Activated T-helper 9 cell treated with anti-CD3 and anti-CD28 coated beads, Interleukin-2, amount 50 U/mL, for 16 hours (primary cell): ENCODE data around the gene HLA-DRA.
A peak's percentile ranks its signal among the peaks of the same experiment; 100 is the strongest.
"Not testable (repeated sequence)": the region's sequence is repeated elsewhere in the genome, so short reads cannot be mapped to it uniquely, and the experiment has no call there.

Experiments used
- DNase-seq: peaks from one replicate; pipeline ENCODE4 v3.0.0-alpha.2; 2020; ENCODE audit warnings: low read depth

Gene HLA-DRA

DNA sequence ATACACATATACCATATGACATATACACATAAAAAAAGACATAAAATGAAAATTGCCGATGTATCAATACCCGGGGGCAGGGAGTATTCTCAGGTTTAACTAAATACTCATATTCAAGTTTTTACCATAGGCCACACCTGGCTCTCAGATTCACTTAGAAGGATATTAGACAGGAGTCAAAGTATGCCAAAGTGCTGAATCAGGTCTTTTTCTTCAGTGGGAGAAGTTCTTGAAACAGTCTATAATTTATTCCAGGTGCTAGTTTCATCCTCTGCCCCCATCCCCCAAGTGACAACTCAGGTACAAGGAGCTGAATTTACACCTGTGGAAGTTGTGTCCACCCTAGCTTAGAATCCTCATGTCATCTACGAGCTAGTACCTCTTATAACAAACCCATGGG, 8.5 kb upstream of the HLA-DRA start:
- DNase-seq, result no peak

GRCh38 chr6:32432050-32432450, 7.6 kb upstream of the HLA-DRA start:
- DNase-seq, result no peak

GRCh38 chr6:32433950-32434349, 5.7 kb upstream of the HLA-DRA start:
- DNase-seq, result not testable (repeated sequence)

DNA sequence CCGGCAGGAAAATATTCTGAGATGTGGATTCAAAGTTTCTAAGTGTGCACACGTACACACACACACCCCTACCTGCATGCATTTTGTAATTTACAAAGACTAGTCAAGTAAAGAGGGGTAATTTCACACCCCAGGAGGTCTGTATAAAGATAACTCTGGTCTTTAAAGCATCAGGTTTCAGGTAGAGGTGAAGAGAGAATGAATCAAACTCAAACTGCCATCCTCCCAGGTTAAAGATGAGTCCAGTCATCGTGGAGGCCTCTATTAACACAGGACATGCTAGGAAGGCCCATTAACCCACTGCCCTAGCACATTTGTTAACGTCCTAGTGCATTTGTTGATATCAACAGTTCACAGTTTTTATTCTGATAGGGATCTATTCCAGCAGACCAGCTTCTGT, 3.5 kb upstream of the HLA-DRA start:
- no peak for DNase-seq

- no peak for DNase-seq
Measured at GRCh38 chr6:32436995-32437836, 2.5 kb upstream of the HLA-DRA start.

GRCh38 chr6:32439139-32439538, 548 bp upstream of the HLA-DRA start:
- DNase-seq, result no peak

DNA sequence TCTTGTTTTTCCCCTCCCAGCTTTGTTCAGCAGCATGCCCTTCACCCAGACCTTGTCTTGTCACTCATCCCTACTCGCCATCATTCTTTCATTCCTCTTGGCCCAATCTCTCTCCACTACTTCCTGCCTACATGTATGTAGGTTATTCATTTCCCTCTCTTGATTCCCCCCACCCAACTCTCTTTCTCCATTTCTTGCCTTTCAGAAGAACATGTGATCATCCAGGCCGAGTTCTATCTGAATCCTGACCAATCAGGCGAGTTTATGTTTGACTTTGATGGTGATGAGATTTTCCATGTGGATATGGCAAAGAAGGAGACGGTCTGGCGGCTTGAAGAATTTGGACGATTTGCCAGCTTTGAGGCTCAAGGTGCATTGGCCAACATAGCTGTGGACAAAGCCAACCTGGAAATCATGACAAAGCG, 2.6 kb downstream of the HLA-DRA start:
- DNase-seq, result no peak

GRCh38 chr6:32442977-32443552, 3.4 kb downstream of the HLA-DRA start:
- no peak for DNase-seq

DNA sequence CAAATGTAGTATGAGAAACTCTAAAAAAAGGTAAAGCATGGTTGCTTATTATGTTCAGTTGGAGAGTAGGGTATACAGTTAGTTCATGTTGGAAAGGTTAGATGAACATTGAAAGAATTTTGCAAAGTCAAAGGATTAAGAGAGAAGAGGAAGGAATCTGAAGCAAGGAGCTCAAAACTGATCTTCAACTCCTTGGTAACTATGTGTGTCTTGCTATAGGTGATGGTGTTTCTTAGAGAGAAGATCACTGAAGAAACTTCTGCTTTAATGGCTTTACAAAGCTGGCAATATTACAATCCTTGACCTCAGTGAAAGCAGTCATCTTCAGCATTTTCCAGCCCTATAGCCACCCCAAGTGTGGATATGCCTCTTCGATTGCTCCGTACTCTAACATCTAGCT, 4.7 kb downstream of the HLA-DRA start:
- DNase-seq, result no peak

- DNase-seq, result no peak
Measured at GRCh38 chr6:32445321-32445854, 5.7 kb downstream of the HLA-DRA start.

DNA sequence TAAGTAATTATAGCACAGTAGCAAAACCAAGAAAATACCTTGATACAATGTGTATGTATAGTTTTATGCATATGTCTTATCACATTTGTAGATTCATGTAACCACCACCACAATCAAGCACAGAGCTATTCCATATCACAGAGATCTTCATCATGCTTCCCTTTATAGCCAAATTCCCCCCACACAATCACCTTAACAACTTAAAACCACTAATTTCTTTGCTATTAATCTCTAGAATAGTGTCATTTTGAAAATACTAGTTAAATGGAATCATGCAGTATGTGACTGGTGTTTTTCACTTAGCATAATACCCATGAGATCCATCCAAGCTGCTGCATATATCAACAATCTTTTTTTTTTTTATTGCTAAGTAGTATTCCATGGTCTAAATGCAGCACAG, 8.2 kb downstream of the HLA-DRA start:
- DNase-seq, result no peak

- no peak for DNase-seq
Measured at GRCh38 chr6:32449088-32449736, 9.5 kb downstream of the HLA-DRA start.

- DNase-seq, result no peak
Measured at GRCh38 chr6:32457054-32457453, 17.4 kb downstream of the HLA-DRA start.

DNA sequence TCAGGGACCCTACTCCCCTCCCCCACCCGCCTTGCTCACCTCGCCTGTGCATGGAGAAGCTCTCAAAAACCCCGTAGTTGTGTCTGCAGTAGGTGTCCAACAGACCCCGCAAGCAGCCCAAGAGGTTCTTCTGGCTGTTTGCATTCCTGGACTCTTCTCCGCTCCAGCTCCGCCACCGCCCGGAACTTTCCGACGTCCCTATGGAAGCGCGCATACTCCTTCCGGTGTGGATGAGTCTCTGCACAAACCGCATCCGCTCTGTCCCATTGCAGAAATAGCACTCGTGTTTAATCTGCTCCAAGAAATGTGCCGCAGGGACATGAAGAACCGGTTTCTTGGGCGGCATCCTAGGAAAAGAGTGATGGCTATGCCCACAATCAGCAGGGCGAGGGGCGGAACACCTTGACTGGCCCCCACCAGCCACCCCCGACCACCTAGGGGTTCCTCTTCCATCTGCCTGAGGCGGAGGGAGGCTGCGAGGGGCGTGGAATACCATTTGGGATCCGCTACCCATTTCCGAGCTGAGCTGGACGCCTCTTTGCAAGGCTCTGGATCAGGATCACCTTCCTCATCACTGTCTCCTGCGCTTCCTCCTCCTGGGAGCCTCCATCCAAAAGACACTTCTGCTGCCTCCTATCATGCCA, 20.2 kb downstream of the HLA-DRA start:
- DNase-seq, result no peak

DNA sequence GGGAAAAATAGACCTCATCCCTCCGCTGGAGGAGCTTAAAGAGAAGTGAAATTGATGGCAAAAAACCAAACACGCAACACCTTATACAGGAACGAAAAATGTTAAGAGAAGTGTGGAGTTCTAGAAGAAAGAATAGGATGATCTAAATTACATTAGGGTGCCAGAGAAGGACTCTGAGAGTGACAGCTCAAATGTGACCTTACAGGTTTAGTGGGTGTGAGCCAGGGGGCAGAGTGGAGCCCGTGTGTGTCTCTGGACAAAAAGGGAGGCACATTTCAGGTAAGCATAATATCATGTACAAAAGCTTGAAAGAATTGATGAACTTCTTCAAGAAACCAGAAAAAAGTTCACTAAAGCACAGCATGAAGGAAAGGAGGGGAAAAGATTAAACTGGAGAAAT, 20.8 kb downstream of the HLA-DRA start:
- DNase-seq, result no peak

- DNase-seq, result no peak
Measured at GRCh38 chr6:32461493-32461892, 21.8 kb downstream of the HLA-DRA start.

GRCh38 chr6:32462609-32463008, 22.9 kb downstream of the HLA-DRA start:
- DNase-seq, result peak; percentile 21

GRCh38 chr6:32467743-32468503, 28.2 kb downstream of the HLA-DRA start:
- not testable (repeated sequence) for DNase-seq

DNA sequence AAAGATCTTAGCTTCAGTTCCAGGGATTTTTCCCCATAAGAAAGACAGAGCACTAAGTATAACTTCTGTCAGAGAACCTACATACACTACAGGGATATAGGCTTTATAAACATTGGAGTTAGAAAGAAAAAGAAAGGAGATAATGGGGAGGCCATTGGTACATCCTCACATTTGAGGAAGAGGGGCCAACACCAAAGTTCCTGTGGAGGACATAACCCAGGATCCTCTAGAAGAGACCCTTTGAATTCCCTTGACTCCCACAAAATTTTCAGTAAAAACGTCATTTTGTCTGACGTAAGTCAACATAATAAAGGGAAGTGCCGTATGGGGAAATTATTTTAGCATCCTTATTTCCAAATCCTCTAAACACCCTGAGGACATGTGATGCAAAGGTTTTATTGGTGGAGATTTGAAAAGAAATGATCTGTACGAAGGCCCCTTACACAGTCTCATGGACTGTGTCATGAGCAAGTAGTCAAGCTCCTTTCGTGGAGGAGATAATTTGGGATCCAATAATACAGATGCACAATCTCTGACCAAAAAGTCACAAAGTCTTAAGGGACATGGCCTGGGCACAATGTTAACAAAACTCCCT, 33.2 kb downstream of the HLA-DRA start:
- DNase-seq, result no peak

GRCh38 chr6:32473376-32474348, 34.0 kb downstream of the HLA-DRA start:
- DNase-seq, result not testable (repeated sequence)
